Adipocyte (in vitro differentiated cells): ENCODE measurements around the gene TBX4.

Experiments used
- DNase-seq: peaks from one replicate; pipeline ENCODE4 v3.0.0-alpha.2; 2015; ENCODE audit warnings: low read depth
- H3K27me3 ChIP-seq: replicated peaks from 2 replicates; pipeline ENCODE4 v1.7.0; 2013; ENCODE audit warnings: mild to moderate bottlenecking, low read length, moderate library complexity; ENCODE audit not compliant: control insufficient read depth, insufficient read depth
- H3K36me3 ChIP-seq: 2 replicates; pipeline ENCODE4 v1.7.0; 2013; ENCODE audit warnings: low read length, mild to moderate bottlenecking, moderate library complexity; ENCODE audit not compliant: control insufficient read depth, insufficient read depth, severe bottlenecking
- H3K4me1 ChIP-seq: 2 replicates; pipeline ENCODE4 v1.7.0; 2013; ENCODE audit warnings: mild to moderate bottlenecking, low read length, moderate library complexity; ENCODE audit not compliant: control insufficient read depth, insufficient read depth
- H3K4me3 ChIP-seq: 2 replicates; pipeline ENCODE4 v1.7.0; 2013; ENCODE audit warnings: mild to moderate bottlenecking, low read length, moderate library complexity
- H3K9ac ChIP-seq: 2 replicates; pipeline ENCODE4 v1.7.0; 2013; ENCODE audit warnings: mild to moderate bottlenecking, low read length, moderate library complexity
- H3K9me3 ChIP-seq: 2 replicates; pipeline ENCODE4 v1.7.0; 2013; ENCODE audit warnings: mild to moderate bottlenecking, low read length, moderate library complexity; ENCODE audit not compliant: control insufficient read depth

Gene TBX4

DNA sequence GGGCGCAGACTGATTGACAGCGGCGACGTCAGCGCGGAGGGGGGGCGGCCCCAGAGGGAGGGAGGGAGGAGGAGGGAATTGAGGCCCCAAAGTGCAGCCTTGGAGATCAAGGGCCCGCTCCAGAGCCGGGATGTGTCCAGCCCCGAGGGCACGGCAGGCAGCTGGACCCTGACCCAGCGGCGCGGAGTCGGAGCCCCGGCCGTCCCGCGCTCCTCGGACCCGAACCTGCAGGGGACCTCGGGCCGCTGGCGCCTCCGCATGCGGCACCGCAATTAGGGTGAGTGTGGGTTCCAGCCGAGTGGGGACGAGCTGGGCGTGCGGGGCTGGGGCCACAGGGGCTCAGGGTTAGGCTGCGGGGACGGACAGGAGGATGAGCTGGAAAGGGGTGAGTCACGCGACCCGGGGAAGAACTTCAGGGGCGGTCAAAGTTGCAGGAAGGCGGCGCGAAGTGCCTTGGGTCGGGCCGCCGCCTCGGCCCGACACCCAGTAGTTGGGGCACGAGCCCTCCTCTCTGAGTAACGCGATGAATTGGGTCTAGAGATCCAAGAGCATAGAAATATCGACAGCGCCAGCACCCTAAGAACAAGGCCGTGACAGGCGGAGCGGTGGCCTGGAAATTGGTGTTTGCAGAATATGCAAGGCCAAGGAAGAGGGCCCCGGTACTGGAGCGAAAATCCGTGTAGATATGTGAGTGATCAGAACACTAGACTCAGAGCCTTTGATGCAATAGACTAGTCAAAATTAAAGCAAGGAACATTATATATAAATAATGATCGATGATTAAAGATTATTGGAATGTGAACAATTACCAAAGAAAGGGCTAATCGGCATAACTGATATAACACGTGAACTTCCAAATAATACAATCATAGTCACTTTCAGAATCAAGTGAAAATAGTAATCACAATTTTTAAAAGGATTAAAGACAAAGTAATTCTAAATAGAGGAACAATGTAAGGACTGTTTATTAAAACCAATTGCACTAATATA lies at the start of gene TBX4:
Gene TBX4, plus strand, starts transcription at position 122 of the 990 bp plus-strand sequence. CDS start 4,069 bp downstream, outside the sequence.
- H3K4me1 ChIP-seq: peaks cover 3% of the 10 kb centered on the region
- H3K9me3 ChIP-seq: no peaks in the 10 kb centered on the region
- H3K4me3 ChIP-seq: peak within 1 kb of the TSS; percentile 58
- H3K9ac ChIP-seq: no peak within 1 kb of the TSS
- H3K36me3 ChIP-seq: no peaks in the 10 kb centered on the region
- peak; percentile 14 for DNase-seq
- peaks cover 44% of the 10 kb centered on the region for H3K27me3 ChIP-seq

DNA sequence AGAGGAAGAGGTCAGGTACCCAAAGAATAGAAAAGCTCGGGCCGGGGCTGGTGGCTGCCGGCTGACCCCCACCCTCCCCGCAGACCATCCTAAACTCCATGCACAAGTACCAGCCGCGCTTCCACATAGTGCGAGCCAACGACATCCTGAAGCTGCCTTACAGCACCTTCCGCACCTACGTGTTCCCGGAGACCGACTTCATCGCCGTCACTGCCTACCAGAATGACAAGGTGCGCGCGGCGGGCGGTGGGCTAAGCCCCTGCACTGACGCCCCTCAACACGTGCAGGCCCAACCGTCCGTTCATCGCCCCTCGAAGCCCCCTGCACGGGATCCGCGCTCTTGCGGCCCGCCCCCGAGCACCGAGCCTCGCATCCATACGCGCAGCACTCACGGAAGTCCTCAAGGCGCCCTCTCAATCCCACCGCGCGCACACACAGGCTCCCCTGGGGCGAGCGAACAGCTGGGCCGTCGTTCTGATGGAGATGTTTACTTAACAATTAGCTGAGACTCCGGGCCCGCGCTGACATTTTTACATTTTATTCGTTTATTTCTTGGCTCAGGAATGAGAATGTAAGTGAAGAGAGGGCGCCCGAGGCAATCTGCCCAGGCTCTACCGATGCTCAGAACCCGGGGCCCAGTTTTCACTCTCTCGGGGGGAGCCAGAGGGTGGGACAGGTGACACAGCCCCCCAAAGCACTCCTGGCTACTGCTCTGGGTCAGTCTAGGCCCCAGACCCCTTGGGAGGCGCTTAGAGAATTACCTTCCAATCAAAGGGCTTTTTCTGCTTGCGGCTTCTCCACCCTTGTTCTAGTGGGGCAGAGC lies 49.0 kb upstream of the TBX4 start:
- H3K9me3 ChIP-seq: no peaks in the 10 kb centered on the region
- peaks cover 35% of the 10 kb centered on the region for H3K4me1 ChIP-seq
- peak overlapping the region; percentile 34 for H3K9ac ChIP-seq
- no peak overlapping the region for H3K4me3 ChIP-seq
- no peaks in the 10 kb centered on the region for H3K27me3 ChIP-seq
- peak; percentile 77 for DNase-seq
- peaks cover 50% of the 10 kb centered on the region for H3K36me3 ChIP-seq

DNA sequence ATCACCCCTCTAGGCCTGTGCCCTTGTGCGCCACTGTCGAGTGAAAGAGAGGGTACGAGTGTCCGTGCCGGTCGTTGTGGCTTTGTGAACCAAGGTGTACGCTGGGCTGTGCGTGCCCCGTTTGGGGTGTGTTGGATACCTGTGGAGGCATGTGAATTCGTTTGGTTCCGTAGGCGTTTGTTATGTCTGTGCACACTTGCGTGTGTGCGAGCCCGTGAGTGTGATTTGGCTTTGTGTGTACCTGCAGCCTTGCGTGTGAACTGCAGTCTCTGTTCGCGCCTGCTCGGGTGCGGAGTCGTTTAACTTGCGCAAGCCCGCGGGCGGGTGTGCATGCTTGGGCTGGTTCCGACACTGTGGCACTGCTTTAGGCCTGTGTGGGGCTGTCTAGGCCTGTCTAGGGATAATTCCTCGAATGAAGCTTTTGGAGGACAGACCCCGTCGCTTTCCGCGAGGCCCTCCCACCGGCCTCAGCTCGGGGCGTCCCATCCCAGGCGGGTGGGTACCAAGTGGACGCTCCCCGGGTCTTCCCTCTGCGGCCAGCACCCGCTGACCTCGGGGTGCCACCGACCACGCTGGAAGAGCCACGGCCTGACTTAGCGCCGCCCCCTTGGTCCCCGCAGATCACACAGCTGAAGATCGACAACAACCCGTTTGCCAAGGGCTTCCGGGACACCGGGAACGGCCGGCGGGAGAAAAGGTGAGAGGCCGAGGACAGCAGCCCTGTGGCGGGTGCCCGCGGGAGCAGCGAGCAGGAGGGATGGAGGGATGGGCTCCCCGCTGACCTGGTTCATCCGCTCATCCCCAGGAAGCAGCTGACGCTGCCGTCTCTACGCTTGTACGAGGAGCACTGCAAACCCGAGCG lies 48.2 kb upstream of the TBX4 start:
- H3K4me3 ChIP-seq: no peak overlapping the region
- DNase-seq: peak; percentile 81

GRCh38 chr17:61404663-61404912 lies 47.6 kb upstream of the TBX4 start:
- no peak for DNase-seq
- no peaks in the 10 kb centered on the region for H3K27me3 ChIP-seq

More for the DNA sequence above, 48.2 kb upstream of the TBX4 start:
- Histone ChIP-seq H3K9ac (peak overlapping the region; percentile 32), H3K36me3 (peaks cover 55% of the 10 kb centered on the region), H3K27me3 (no peaks in the 10 kb centered on the region), H3K4me1 (peaks cover 36% of the 10 kb centered on the region), H3K9me3 (no peaks in the 10 kb centered on the region)

GRCh38 chr17:61404913-61405685 lies 47.1 kb upstream of the TBX4 start:
- H3K27me3 ChIP-seq: no peaks in the 10 kb centered on the region
- no peak overlapping the region for H3K9ac ChIP-seq
- no peaks in the 10 kb centered on the region for H3K9me3 ChIP-seq
- H3K36me3 ChIP-seq: peaks cover 55% of the 10 kb centered on the region
- H3K4me3 ChIP-seq: no peak overlapping the region
- DNase-seq: peak; percentile 49
- H3K4me1 ChIP-seq: peaks cover 39% of the 10 kb centered on the region

More at GRCh38 chr17:61404663-61404912, 47.6 kb upstream of the TBX4 start:
- Histone ChIP-seq H3K9ac (no peak overlapping the region), H3K36me3 (peaks cover 55% of the 10 kb centered on the region), H3K9me3 (no peaks in the 10 kb centered on the region), H3K4me1 (peaks cover 36% of the 10 kb centered on the region), H3K4me3 (no peak overlapping the region)

DNA sequence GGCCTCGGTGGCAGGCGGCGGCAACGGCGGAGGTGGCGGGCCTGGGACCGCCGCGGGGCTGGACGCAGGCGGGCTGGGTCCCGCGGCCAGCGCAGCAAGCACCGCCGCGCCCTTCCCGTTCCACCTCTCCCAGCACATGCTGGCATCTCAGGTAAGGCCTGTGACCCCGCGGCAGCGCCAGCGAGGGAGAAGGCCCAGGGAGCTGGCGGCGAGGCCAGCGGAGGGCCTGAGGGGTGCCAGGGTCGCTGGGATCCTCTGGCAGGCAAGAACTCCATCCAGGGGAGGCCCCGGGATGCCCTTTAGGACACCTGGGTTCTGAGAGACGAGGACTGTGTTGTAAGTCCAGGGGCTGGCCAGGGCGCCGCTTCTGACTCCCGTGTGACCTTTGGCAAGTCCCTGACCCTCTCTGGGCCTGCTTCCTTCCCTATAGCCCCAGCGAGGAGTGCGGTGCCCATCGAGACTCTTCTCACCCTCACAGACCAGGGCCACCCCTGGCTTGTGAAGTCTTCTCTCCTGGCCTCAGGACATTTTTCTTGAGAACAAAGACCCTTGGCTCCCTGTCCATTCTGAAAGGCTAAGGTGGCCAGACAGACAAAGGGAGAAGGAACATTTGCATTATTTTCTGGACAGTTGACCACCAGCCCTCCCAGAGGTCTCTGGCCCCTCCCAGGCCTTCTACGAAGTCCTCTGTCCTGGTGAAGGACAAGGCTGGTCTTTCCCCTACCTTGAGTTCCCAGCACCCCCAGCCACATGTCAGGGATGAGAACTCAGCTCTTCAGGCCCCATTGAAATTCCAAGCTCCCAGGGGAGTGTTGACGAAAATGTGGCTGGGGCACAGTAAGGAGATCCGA lies 46.3 kb upstream of the TBX4 start:
- H3K27me3 ChIP-seq: no peaks in the 10 kb centered on the region
- peaks cover 55% of the 10 kb centered on the region for H3K36me3 ChIP-seq
- peak overlapping the region; percentile 5 for H3K9ac ChIP-seq
- peaks cover 43% of the 10 kb centered on the region for H3K4me1 ChIP-seq
- H3K9me3 ChIP-seq: no peaks in the 10 kb centered on the region
- H3K4me3 ChIP-seq: no peak overlapping the region
- peak; percentile 42 for DNase-seq

- Histone ChIP-seq H3K4me1 (peaks cover 39% of the 10 kb centered on the region), H3K9me3 (no peaks in the 10 kb centered on the region), H3K36me3 (peaks cover 55% of the 10 kb centered on the region), H3K4me3 (no peak overlapping the region), H3K27me3 (no peaks in the 10 kb centered on the region), H3K9ac (peak overlapping the region; percentile 5)
- DNase-seq: no peak
Measured at GRCh38 chr17:61406537-61406845, 45.7 kb upstream of the TBX4 start.

DNA sequence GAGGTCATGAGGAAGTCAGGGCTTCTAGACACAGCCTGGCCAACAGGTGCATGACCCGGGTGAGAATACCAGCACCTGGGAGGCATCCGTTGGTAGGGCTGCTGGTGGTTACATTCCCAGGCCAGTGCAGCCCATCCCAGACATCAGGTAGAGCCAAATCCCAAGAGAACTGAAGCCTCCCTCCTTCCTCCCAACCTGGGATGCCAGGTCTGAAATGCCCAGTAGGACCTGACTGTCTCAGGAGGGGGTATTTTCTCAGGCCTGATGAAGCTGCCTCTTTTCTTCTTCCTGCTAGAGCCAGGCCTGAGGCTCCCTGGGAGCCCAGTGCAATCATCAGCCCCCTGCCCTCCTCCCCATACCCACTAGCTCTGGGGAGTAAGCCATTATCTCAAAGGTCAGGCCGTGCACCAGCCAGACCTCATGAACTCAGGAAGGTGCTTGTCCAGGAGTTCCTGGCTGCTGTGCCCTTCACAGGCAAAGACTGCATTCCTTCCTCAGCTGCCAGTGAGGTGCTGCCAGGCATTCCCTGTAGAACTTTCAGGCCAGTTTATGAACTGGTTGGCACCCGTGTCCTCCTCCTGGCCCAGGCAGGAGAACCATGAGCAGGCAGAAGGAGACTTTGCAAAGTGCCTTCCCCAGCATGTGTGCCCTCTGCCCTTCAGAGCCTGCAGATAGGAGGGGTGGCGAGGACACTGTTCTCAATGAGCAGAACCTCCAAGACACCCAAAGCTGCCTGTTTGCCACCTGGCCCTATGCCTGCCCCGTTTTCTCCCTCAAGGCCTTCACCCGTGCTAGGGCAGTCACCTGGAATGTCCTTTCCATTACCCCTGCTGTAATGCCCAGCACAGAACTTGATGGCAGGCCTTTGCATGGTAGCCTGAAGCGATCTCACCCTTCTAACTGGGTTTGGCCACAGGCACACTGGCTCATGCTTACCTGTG lies 45.0 kb upstream of the TBX4 start:
- Histone ChIP-seq H3K4me1 (peaks cover 33% of the 10 kb centered on the region), H3K4me3 (no peak overlapping the region), H3K9me3 (no peaks in the 10 kb centered on the region), H3K27me3 (no peaks in the 10 kb centered on the region), H3K9ac (no peak overlapping the region), H3K36me3 (peaks cover 55% of the 10 kb centered on the region)
- peak; percentile 43 for DNase-seq
